Neutrophil (primary cell): Measurements from ENCODE around the gene KCNAB3.

Source experiments
- H3K27ac ChIP-seq: fragments of 200-600 bp; sonication (generic); 2 replicates; pipeline ENCODE4 v1.5.1; 2016; ENCODE audit warnings: mild to moderate bottlenecking, moderate library complexity
- H3K27me3 ChIP-seq: fragments of 200-600 bp; sonication (generic); 2 replicates; pipeline ENCODE4 v1.6.0; 2016; ENCODE audit warnings: mild to moderate bottlenecking
- H3K36me3 ChIP-seq: fragments of 200-600 bp; sonication (generic); 2 replicates; pipeline ENCODE4 v1.5.1; 2017
- H3K4me1 ChIP-seq, 2 experiments: fragments of 200-600 bp in 1 of 2; sonication (generic) in 1 of 2; 1 replicate in 1 of 2; 2 replicates in 1 of 2; pipeline versions ENCODE4 v1.5.1 to v1.6.1; 2013 to 2016; ENCODE audit warnings: low read depth in 1 of 2, low read length in 1 of 2, mild to moderate bottlenecking in 1 of 2, moderate library complexity in 1 of 2; ENCODE audit not compliant: control insufficient read depth in 1 of 2, insufficient read depth in 1 of 2
- H3K4me3 ChIP-seq, 2 experiments: fragments of 200-600 bp in 1 of 2; sonication (generic) in 1 of 2; 1 replicate in 1 of 2; 2 replicates in 1 of 2; pipeline ENCODE4 v1.5.1; 2013 to 2016; ENCODE audit warnings: low read depth in 1 of 2, low read length in 1 of 2, mild to moderate bottlenecking in 1 of 2, moderate library complexity in 1 of 2
- H3K9me3 ChIP-seq: fragments of 200-600 bp; sonication (generic); 2 replicates; pipeline ENCODE4 v1.5.1; 2016
- TF ChIP-seq, protein P1 (sequence below): fragments of 200-600 bp; sonication (generic); IDR thresholded peaks from 2 replicates; pipeline ENCODE4 v1.5.1; 2016; ENCODE audit warnings: antibody characterized with exemption

Gene KCNAB3

GRCh38 chr17:7916385-7916682 lies 13.3 kb downstream of the KCNAB3 start:
- H3K27me3 ChIP-seq: no peaks in the 10 kb centered on the region
- peak overlapping the region; percentile 89 to 98 for H3K4me3 ChIP-seq
- TF ChIP-seq, protein P1, sequence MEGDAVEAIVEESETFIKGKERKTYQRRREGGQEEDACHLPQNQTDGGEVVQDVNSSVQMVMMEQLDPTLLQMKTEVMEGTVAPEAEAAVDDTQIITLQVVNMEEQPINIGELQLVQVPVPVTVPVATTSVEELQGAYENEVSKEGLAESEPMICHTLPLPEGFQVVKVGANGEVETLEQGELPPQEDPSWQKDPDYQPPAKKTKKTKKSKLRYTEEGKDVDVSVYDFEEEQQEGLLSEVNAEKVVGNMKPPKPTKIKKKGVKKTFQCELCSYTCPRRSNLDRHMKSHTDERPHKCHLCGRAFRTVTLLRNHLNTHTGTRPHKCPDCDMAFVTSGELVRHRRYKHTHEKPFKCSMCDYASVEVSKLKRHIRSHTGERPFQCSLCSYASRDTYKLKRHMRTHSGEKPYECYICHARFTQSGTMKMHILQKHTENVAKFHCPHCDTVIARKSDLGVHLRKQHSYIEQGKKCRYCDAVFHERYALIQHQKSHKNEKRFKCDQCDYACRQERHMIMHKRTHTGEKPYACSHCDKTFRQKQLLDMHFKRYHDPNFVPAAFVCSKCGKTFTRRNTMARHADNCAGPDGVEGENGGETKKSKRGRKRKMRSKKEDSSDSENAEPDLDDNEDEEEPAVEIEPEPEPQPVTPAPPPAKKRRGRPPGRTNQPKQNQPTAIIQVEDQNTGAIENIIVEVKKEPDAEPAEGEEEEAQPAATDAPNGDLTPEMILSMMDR: no peak
- peaks cover 29 to 30% of the 10 kb centered on the region in 2 experiments for H3K4me1 ChIP-seq
- H3K27ac ChIP-seq: peak overlapping the region; percentile 88
- H3K9me3 ChIP-seq: no peaks in the 10 kb centered on the region
- peaks cover 11% of the 10 kb centered on the region for H3K36me3 ChIP-seq

DNA sequence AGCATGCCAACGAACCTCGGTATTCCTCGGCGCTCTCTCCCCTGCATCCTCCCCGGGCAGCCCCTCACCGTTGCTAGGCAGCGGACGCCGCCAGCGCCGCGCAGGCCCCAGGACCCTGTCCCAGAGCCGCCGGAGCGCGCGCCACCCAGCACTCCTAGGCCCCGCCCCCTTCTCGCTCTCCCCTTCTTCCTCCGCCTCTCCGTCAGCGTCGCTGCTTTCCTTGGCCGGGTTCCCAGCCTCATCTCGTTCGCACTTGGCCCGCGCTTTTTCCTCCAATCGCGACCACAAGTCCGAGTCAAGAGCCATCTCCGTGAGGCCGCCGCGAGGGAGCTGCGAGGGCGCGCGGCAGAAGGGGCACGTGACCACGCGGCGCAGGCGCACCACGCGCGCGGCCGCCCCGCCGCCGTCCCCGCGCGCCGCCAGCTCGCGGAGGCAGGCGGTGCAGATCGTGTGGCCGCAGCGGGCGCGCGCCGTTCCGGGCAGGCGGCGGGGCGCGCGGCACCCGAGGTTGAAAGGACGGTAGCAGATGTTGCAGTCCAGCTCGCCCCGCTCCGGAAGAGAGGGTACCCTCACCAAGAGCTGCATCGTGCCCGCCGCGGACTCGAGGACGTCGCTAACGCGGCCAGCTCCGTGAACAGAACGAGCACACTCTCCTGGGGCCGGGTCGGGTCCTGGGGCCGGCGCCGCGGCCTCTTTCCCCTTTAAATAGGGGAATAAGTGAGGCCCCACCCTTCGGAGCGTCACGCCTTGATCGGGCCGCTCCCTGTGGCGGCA lies 13.9 kb downstream of the KCNAB3 start, which contains the start of gene RNF227:
Gene RNF227 (minus strand): TSS at position 679 of the 774 bp plus-strand sequence. CDS start 94 bp downstream, at position 585.
- Histone ChIP-seq H3K9me3 (no peaks in the 10 kb centered on the region), H3K27me3 (no peaks in the 10 kb centered on the region), H3K36me3 (peaks cover 17% of the 10 kb centered on the region), H3K4me3 (peak within 1 kb of the TSS; percentile 89 to 98), H3K4me1 (peaks cover 29 to 30% of the 10 kb centered on the region in 2 experiments), H3K27ac (peak within 1 kb of the TSS; percentile 88)
- TF ChIP-seq, protein P1: no peak

DNA sequence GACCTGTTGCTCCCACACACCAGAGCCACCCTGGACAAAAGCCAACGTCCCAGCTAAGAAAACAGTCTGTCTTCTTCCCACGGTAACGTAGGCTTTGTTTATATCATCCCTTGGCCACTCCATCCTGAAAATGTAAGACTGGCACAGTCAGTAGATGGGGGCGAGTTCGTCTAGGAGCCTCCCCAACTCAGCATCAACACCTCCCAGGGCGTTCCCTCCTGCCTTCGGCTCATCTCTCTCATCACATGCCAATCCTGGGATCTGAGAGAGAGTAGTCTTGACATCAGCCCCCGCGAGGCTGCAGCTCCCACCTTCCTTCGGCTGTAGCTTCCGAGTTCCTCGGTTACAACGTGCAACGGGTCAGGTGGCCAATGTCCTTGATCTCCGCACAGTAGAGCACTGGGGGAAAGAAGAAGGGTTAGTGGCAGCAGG lies 14.5 kb downstream of the KCNAB3 start:
- peaks cover 23% of the 10 kb centered on the region for H3K36me3 ChIP-seq
- no peaks in the 10 kb centered on the region for H3K27me3 ChIP-seq
- H3K9me3 ChIP-seq: no peaks in the 10 kb centered on the region
- TF ChIP-seq, protein P1: no peak
- H3K4me1 ChIP-seq: peaks cover 28 to 29% of the 10 kb centered on the region in 2 experiments
- peak overlapping the region; percentile 89 to 98 for H3K4me3 ChIP-seq
- peak overlapping the region; percentile 88 for H3K27ac ChIP-seq

GRCh38 chr17:7912927-7913524 lies 16.6 kb downstream of the KCNAB3 start:
- H3K27me3 ChIP-seq: no peaks in the 10 kb centered on the region
- no peak overlapping the region for H3K4me3 ChIP-seq
- TF ChIP-seq, protein P1: peak; percentile 47
- H3K27ac ChIP-seq: no peak overlapping the region
- H3K9me3 ChIP-seq: no peaks in the 10 kb centered on the region
- peaks cover 44% of the 10 kb centered on the region for H3K36me3 ChIP-seq
- peaks cover 23 to 27% of the 10 kb centered on the region in 2 experiments for H3K4me1 ChIP-seq

DNA sequence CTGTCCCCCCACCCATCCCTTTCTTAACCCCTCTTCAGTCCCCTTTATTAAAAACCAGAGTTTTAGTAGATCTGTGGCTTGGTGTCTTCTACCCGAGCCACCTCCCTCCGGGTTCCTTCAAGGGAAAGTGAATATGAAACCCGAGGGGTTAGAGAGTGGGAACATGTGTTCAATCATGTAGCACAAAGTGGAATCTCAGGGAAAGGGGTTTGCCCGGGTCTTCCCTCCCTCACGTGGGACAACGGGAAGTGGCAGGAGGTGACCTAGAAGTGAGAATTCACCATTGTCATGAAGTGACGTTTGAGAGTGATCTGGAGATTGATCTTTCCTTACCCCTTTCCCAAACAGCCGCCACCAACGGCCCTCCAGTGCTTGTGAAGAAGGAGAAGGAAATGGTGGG lies 18.5 kb downstream of the KCNAB3 start:
- TF ChIP-seq, protein P1: no peak
- Histone ChIP-seq H3K4me1 (peaks cover 12 to 17% of the 10 kb centered on the region in 2 experiments), H3K27ac (no peak overlapping the region), H3K27me3 (no peaks in the 10 kb centered on the region), H3K4me3 (no peak overlapping the region), H3K36me3 (peaks cover 63% of the 10 kb centered on the region), H3K9me3 (no peaks in the 10 kb centered on the region)
